K562 (cell line): ENCODE results near the gene CHCHD10. TPM values are rescaled to one million over a fixed set of nuclear protein-coding genes. Genes with fewer than 3 reads are reported as not detected.

Experiments used
- GATA2 ChIP-seq: sonication (generic); formaldehyde crosslinking; IDR thresholded peaks from 2 replicates; pipeline ENCODE4 v1.4.0; 2020; ENCODE audit warnings: mild to moderate bottlenecking, missing genetic modification reagents
- MIER1 ChIP-seq: fragments of 450-650 bp; IDR thresholded peaks from 2 replicates; pipeline ENCODE4 v1.6.1; 2016; ENCODE audit warnings: antibody characterized with exemption, mild to moderate bottlenecking, low read depth
- NR2C1 ChIP-seq, 2 experiments: fragments of 450-650 bp; IDR thresholded peaks; 2 replicates each; pipeline ENCODE4 v1.6.1; 2017; ENCODE audit warnings: mild to moderate bottlenecking in 2 of 2, antibody characterized with exemption in 1 of 2, inconsistent platforms in 1 of 2, missing compliant biosample characterization in 1 of 2, missing genetic modification characterization in 1 of 2
- NR4A1 ChIP-seq, 2 experiments: fragments of 250-450 bp in 1 of 2; fragments of 450-650 bp in 1 of 2; sonication (Bioruptor Pico) in 1 of 2; IDR thresholded peaks; 2 replicates each; pipeline versions ENCODE4 v1.4.0 to v1.6.1; 2016 to 2020; ENCODE audit warnings: mild to moderate bottlenecking in 2 of 2, missing compliant biosample characterization in 1 of 2, missing genetic modification characterization in 1 of 2, moderate library complexity in 1 of 2
- PTTG1 ChIP-seq: fragments of 450-650 bp; IDR thresholded peaks from 2 replicates; pipeline ENCODE4 v1.6.1; 2016; ENCODE audit warnings: low read depth, mild to moderate bottlenecking, missing genetic modification characterization, missing compliant biosample characterization
- ZNF143 ChIP-seq: sonication (generic); formaldehyde crosslinking; IDR thresholded peaks from 2 replicates; pipeline ENCODE4 v1.9.0; 2022; ENCODE audit warnings: mild to moderate bottlenecking, missing genetic modification reagents
- ZNF41 ChIP-seq: fragments of 250-450 bp; sonication (Bioruptor Pico); conservative IDR thresholded peaks from 2 replicates; pipeline ENCODE4 v1.4.0; 2020; ENCODE audit warnings: mild to moderate bottlenecking
- ZNF444 ChIP-seq: fragments of 250-450 bp; sonication (Bioruptor Pico); IDR thresholded peaks from 2 replicates; pipeline ENCODE4 v1.4.0; 2020; ENCODE audit warnings: mild to moderate bottlenecking, moderate library complexity
- ZNF766 ChIP-seq: fragments of 200-800 bp; sonication (Bioruptor generic); conservative IDR thresholded peaks from 2 replicates; pipeline ENCODE4 v1.6.1; 2016; ENCODE audit warnings: missing genetic modification characterization, missing compliant biosample characterization
- polyA plus RNA-seq, 8 experiments: library from polyadenylated mRNA; depleted of rRNA in 4 of 8; stranded (reverse) in 5 of 8; unstranded in 3 of 8; fragments of >200 nt; fragmentation: Nextera tagmentation in 2 of 8; fragmentation: Illumina TruSeq in 1 of 8; extraction: Ambion mirVana in 2 of 8; extraction: Trizol in 1 of 8; gene quantifications; 2 replicates each; pipeline versions ENCODE4 v1.2.1 to v1.2.3, GENCODE V29; 2011 to 2014; ENCODE audit warnings: inconsistent platforms in 1 of 8, missing spikeins in 1 of 8
- total RNA-seq, 7 experiments: library from RNA; depleted of rRNA in 6 of 7; stranded (reverse); fragments of >200 nt in 6 of 7; fragmentation: Illumina TruSeq in 2 of 7; extraction: Trizol in 2 of 7; gene quantifications; 2 replicates each; pipeline versions ENCODE4 v1.2.1 to v1.2.3, GENCODE V29; 2011 to 2021; ENCODE audit warnings: low replicate concordance in 1 of 7
- TF ChIP-seq, protein P1 (sequence below): fragments of 250-450 bp; sonication (Bioruptor Pico); IDR thresholded peaks from 2 replicates; pipeline ENCODE4 v1.4.0; 2020; ENCODE audit warnings: mild to moderate bottlenecking, moderate library complexity
- TF ChIP-seq, protein P2 (sequence below): fragments of 250-450 bp; sonication (Bioruptor Pico); IDR thresholded peaks from 2 replicates; pipeline ENCODE4 v1.4.0; 2020; ENCODE audit warnings: borderline replicate concordance
- TF ChIP-seq, protein P3 (sequence below), 2 experiments: fragments of 450-650 bp; conservative IDR thresholded peaks; 2 replicates each; pipeline ENCODE4 v1.6.1; 2017; ENCODE audit warnings: mild to moderate bottlenecking in 2 of 2, moderate library complexity in 2 of 2
- TF ChIP-seq, protein P4 (sequence below): fragments of 150-350 bp; conservative IDR thresholded peaks from 2 replicates; pipeline ENCODE4 v1.6.1; 2014; ENCODE audit warnings: low read length

CHCHD10 gene
- total and polyA plus RNA-seq, 9 of the 15 experiments (the other 6 are each of a cell fraction or from before 2014, with no cell fraction given) = 15.2 to 292 (median 102) TPM

DNA sequence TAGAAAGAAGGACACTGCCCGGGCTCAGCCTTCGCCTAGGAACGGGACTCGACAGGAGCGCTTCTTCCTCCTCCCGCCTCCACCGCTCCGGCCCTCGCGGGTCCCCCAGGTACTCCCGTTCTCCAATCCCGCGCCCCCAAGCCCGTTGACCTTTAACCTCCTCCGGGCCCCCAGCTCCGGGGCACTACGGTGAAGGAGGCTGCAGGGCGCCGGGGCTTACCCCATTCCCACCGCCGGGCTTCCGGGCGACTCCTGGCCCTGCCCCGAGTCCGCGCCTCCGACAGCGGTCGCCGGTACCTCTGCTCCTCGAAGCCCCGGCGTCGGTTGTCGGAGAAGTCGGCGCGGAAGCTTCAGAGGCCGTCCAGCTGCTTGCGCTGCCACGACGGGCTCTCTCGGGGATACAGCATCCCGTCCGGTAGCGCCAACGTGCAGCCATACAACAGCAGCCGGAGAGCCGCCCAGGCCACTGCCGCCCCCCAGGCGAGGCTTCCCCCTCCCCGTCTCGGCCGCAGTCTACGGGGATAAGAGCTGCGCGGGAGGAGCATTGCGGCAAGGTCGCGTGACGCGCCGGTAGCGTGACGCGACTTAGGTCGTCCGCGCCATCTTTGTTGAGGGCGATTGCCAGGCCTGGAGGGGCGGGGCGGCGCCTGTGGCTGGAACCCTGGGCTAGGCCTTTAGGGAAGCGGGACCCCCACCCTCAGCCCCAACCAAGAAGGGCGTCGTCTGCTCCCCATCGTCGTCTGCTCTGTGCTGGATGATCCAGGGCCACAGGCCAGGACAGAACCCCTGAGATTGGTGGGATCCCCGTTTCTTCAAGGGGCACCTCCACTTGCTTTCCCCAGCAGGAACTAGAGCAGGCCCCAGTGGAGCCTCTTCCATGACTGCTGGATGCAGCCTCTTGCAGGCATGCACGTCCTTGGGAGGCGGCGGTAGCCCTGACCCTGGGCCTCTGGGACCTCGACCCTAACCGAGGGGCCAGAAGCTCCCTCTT lies 50.7 kb downstream of the CHCHD10 start (continued):
- TF ChIP-seq, protein P1, sequence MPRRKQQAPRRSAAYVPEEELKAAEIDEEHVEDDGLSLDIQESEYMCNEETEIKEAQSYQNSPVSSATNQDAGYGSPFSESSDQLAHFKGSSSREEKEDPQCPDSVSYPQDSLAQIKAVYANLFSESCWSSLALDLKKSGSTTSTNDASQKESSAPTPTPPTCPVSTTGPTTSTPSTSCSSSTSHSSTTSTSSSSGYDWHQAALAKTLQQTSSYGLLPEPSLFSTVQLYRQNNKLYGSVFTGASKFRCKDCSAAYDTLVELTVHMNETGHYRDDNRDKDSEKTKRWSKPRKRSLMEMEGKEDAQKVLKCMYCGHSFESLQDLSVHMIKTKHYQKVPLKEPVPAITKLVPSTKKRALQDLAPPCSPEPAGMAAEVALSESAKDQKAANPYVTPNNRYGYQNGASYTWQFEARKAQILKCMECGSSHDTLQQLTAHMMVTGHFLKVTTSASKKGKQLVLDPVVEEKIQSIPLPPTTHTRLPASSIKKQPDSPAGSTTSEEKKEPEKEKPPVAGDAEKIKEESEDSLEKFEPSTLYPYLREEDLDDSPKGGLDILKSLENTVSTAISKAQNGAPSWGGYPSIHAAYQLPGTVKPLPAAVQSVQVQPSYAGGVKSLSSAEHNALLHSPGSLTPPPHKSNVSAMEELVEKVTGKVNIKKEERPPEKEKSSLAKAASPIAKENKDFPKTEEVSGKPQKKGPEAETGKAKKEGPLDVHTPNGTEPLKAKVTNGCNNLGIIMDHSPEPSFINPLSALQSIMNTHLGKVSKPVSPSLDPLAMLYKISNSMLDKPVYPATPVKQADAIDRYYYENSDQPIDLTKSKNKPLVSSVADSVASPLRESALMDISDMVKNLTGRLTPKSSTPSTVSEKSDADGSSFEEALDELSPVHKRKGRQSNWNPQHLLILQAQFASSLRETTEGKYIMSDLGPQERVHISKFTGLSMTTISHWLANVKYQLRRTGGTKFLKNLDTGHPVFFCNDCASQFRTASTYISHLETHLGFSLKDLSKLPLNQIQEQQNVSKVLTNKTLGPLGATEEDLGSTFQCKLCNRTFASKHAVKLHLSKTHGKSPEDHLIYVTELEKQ (CRISPR knock-in tag) = no peak
- TF ChIP-seq ZNF444 (CRISPR knock-in tag) (no peak), NR4A1 (CRISPR knock-in tag; IDR thresholded peaks at IDR 0.05) (no peak), NR4A1 (tag; IDR thresholded peaks at IDR 0.05) (no peak), ZNF143 (CRISPR knock-in tag) (peak; percentile 35; the same call in 1 of the 2 replicates), ZNF41 (CRISPR knock-in tag) (no peak), MIER1 (no peak), PTTG1 (tag) (no peak), ZNF766 (CRISPR knock-in tag) (no peak), GATA2 (no peak), NR2C1 (IDR thresholded peaks at IDR 0.05) (peak; percentile 88), NR2C1 (tag; IDR thresholded peaks at IDR 0.05) (peak; percentile 94)
- TF ChIP-seq, protein P2, sequence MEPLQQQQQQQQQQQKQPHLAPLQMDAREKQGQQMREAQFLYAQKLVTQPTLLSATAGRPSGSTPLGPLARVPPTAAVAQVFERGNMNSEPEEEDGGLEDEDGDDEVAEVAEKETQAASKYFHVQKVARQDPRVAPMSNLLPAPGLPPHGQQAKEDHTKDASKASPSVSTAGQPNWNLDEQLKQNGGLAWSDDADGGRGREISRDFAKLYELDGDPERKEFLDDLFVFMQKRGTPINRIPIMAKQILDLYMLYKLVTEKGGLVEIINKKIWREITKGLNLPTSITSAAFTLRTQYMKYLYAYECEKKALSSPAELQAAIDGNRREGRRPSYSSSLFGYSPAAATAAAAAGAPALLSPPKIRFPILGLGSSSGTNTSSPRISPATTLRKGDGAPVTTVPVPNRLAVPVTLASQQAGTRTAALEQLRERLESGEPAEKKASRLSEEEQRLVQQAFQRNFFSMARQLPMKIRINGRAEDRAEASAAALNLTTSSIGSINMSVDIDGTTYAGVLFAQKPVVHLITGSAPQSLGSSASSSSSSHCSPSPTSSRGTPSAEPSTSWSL (CRISPR knock-in tag) = no peak
- TF ChIP-seq, protein P3, sequence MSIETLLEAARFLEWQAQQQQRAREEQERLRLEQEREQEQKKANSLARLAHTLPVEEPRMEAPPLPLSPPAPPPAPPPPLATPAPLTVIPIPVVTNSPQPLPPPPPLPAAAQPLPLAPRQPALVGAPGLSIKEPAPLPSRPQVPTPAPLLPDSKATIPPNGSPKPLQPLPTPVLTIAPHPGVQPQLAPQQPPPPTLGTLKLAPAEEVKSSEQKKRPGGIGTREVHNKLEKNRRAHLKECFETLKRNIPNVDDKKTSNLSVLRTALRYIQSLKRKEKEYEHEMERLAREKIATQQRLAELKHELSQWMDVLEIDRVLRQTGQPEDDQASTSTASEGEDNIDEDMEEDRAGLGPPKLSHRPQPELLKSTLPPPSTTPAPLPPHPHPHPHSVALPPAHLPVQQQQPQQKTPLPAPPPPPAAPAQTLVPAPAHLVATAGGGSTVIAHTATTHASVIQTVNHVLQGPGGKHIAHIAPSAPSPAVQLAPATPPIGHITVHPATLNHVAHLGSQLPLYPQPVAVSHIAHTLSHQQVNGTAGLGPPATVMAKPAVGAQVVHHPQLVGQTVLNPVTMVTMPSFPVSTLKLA (conservative IDR thresholded peaks at IDR 0.05) = peak; percentile 59 to 83
- TF ChIP-seq, protein P4, sequence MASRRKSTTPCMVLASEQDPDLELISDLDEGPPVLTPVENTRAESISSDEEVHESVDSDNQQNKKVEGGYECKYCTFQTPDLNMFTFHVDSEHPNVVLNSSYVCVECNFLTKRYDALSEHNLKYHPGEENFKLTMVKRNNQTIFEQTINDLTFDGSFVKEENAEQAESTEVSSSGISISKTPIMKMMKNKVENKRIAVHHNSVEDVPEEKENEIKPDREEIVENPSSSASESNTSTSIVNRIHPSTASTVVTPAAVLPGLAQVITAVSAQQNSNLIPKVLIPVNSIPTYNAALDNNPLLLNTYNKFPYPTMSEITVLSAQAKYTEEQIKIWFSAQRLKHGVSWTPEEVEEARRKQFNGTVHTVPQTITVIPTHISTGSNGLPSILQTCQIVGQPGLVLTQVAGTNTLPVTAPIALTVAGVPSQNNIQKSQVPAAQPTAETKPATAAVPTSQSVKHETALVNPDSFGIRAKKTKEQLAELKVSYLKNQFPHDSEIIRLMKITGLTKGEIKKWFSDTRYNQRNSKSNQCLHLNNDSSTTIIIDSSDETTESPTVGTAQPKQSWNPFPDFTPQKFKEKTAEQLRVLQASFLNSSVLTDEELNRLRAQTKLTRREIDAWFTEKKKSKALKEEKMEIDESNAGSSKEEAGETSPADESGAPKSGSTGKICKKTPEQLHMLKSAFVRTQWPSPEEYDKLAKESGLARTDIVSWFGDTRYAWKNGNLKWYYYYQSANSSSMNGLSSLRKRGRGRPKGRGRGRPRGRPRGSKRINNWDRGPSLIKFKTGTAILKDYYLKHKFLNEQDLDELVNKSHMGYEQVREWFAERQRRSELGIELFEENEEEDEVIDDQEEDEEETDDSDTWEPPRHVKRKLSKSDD = no peak
